Progenitor cell of endocrine pancreas (in vitro differentiated cells): ENCODE measurements around the gene ELK3. TPM values are rescaled to one million over a fixed set of nuclear protein-coding genes. Genes with fewer than 3 reads are reported as not detected.

Source experiments
- DNase-seq: peaks from one replicate; pipeline ENCODE4 v3.0.0; 2021; ENCODE audit warnings: low spot score; ENCODE audit not compliant: unreplicated experiment
- H3K27ac Mint-ChIP-seq: 2 replicates; pipeline ENCODE4 v1.8.0; 2021; ENCODE audit warnings: mild to moderate bottlenecking, moderate library complexity, mixed read lengths
- H3K27me3 Mint-ChIP-seq: 2 replicates; pipeline ENCODE4 v1.8.0; 2021; ENCODE audit warnings: mixed read lengths
- H3K36me3 Mint-ChIP-seq: 2 replicates; pipeline ENCODE4 v1.8.0; 2022; ENCODE audit warnings: mixed read lengths; ENCODE audit not compliant: insufficient read depth
- H3K4me1 Mint-ChIP-seq: 2 replicates; pipeline ENCODE4 v1.8.0; 2021; ENCODE audit warnings: low read depth, mixed read lengths
- H3K4me3 Mint-ChIP-seq: 2 replicates; pipeline ENCODE4 v1.8.0; 2021; ENCODE audit warnings: low read depth, mild to moderate bottlenecking, moderate library complexity, mixed read lengths
- H3K9me3 Mint-ChIP-seq: 2 replicates; pipeline ENCODE4 v1.8.0; 2021; ENCODE audit warnings: low read depth, mixed read lengths
- CTCF ChIP-seq: fragments of 200-600 bp; sonication (generic); IDR thresholded peaks from one replicate; pipeline ENCODE4 v1.5.0; 2021; ENCODE audit warnings: antibody characterized with exemption, mild to moderate bottlenecking; ENCODE audit not compliant: unreplicated experiment
- total RNA-seq: library from RNA; stranded (reverse); gene quantifications from 2 replicates; pipeline ENCODE4 v1.2.1, GENCODE V29; 2021

Gene ELK3
- total RNA-seq, 1 donor from 2014 or later = 5.4 TPM

- DNase-seq = no peak
- Mint-ChIP-seq H3K9me3 (no peaks in the 10 kb centered on the region), H3K27ac (no peak overlapping the region), H3K36me3 (no peaks in the 10 kb centered on the region), H3K4me3 (no peak overlapping the region), H3K27me3 (no peaks in the 10 kb centered on the region), H3K4me1 (peaks cover 2% of the 10 kb centered on the region)
- TF ChIP-seq CTCF = no peak
Measured at GRCh38 chr12:96220902-96221301, 26.7 kb downstream of the ELK3 start.

DNA sequence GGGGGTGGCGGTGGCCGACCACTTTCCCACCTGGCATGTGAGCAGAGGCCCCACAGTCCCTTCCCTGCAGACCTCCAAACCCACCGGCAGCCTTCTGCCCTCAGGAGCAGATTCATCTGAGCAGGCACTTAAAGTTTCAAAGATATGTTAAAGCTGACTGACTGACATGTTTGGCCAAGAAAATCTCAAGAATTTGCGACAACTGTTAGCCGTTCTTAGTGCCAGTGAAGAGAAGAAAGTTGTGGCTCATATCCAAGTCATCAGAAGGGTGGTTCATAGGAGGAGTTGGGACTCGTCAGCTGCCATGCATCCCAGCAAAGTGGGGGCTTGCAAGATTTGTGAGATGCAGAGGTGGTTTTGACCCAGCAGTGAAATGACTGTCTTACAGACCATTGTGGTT is 27.2 kb downstream of the ELK3 start:
- no peaks in the 10 kb centered on the region for H3K9me3 Mint-ChIP-seq
- H3K36me3 Mint-ChIP-seq = no peaks in the 10 kb centered on the region
- H3K27ac Mint-ChIP-seq = no peak overlapping the region
- H3K4me3 Mint-ChIP-seq = no peak overlapping the region
- DNase-seq = no peak
- H3K27me3 Mint-ChIP-seq = no peaks in the 10 kb centered on the region
- H3K4me1 Mint-ChIP-seq = peaks cover 2% of the 10 kb centered on the region
- no peak for TF ChIP-seq CTCF

DNA sequence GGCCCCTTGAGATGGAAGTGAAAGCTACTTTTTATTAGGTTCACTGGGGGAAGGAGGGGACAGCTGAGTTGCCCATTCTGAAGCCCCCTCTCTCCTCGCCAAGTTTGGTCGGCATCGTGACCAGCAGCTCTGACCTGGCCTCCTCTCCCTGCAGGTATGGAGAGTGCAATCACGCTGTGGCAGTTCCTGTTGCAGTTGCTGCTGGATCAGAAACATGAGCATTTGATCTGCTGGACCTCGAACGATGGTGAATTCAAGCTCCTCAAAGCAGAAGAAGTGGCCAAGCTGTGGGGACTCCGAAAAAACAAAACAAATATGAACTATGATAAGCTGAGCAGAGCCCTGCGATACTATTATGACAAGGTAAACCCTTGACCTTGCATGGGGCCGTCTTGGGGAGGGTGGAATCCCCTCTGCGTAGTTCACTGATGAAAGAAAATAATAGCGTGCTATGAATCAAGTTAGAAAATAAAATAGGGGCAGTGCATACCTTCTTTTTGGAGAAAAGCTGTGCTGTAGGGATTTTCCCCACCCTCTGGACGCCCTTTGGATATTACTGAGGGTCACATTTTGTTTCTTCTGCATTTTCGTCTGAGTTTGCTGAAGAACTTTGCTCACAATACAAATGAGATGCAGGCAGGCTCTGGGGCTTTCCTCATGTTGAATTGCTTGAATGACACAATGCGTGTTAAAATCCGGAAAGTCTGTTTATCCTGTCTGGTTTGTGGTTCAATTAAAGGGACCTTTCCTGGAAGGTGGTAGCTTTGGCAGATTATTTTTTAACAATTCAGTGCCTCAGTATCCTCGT is 29.4 kb downstream of the ELK3 start:
- no peaks in the 10 kb centered on the region for H3K9me3 Mint-ChIP-seq
- H3K36me3 Mint-ChIP-seq = no peaks in the 10 kb centered on the region
- no peaks in the 10 kb centered on the region for H3K27me3 Mint-ChIP-seq
- no peak overlapping the region for H3K27ac Mint-ChIP-seq
- H3K4me1 Mint-ChIP-seq = peaks cover 2% of the 10 kb centered on the region
- H3K4me3 Mint-ChIP-seq = no peak overlapping the region
- no peak for TF ChIP-seq CTCF
- no peak for DNase-seq

GRCh38 chr12:96224219-96224615 is 30.0 kb downstream of the ELK3 start:
- Mint-ChIP-seq H3K4me1 (peaks cover 2% of the 10 kb centered on the region), H3K36me3 (no peaks in the 10 kb centered on the region), H3K27ac (no peak overlapping the region), H3K27me3 (no peaks in the 10 kb centered on the region), H3K9me3 (no peaks in the 10 kb centered on the region), H3K4me3 (no peak overlapping the region)
- no peak for DNase-seq
- TF ChIP-seq CTCF = no peak

DNA sequence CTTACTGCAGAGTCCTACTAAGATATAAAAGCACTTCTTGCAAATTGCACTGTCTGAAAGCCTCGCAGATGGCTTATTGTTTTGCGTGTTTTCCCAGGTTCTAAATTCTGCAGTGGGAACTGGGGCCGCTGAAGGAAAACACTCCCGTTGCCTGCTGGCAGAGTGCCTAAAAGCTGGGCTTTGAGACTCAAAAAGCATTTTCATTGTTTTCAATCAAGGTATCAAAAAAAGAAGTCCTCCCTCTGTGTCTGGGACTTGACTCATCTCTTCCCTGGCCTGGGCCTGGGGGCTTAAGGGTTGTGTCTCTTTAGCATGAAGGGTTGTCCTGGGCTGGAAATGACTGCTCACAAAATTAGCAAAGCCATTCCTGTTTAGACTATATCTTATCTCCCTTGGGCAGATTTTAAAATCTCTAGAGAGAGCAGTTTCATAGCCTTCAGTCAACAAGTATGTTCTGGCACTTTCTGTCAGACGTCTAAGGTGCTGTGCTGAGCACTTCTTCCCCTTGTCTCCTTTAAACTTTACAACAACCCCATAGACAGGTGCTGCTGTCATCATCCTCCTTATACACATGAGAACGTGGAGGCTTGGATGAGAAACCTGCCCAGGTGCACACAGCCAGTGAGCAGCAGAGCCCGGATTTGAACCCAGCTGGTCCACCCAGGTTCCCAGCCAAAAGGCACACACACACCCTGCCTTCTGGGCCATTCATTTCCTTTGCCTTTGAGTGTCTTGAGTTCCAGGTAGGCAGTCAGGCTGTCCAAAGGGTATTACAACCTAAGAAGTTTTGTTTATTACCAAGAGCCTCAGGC is 31.1 kb downstream of the ELK3 start:
- Mint-ChIP-seq H3K27ac (no peak overlapping the region), H3K4me1 (peaks cover 2% of the 10 kb centered on the region), H3K27me3 (no peaks in the 10 kb centered on the region), H3K9me3 (no peaks in the 10 kb centered on the region), H3K36me3 (no peaks in the 10 kb centered on the region), H3K4me3 (no peak overlapping the region)
- no peak for TF ChIP-seq CTCF
- no peak for DNase-seq
